Fibroblast of lung (primary cell): ENCODE results near the gene SYCE3.

Source experiments
- EZH2 ChIP-seq: IDR thresholded peaks from 2 replicates; pipeline ENCODE4 v1.5.1; 2012; ENCODE audit warnings: low read length, control low read depth, mild to moderate bottlenecking; ENCODE audit errors: missing control alignments
- TF ChIP-seq, protein P1 (sequence below), 2 donors: IDR thresholded peaks in 1 of 2; conservative IDR thresholded peaks in 1 of 2; 1 replicate in 1 of 2; 2 replicates in 1 of 2; pipeline ENCODE4 v1.5.1; 2011 to 2012; ENCODE audit warnings: low read length in 2 of 2, control low read depth in 1 of 2, inconsistent platforms in 1 of 2, low read depth in 1 of 2, mild to moderate bottlenecking in 1 of 2

DNA sequence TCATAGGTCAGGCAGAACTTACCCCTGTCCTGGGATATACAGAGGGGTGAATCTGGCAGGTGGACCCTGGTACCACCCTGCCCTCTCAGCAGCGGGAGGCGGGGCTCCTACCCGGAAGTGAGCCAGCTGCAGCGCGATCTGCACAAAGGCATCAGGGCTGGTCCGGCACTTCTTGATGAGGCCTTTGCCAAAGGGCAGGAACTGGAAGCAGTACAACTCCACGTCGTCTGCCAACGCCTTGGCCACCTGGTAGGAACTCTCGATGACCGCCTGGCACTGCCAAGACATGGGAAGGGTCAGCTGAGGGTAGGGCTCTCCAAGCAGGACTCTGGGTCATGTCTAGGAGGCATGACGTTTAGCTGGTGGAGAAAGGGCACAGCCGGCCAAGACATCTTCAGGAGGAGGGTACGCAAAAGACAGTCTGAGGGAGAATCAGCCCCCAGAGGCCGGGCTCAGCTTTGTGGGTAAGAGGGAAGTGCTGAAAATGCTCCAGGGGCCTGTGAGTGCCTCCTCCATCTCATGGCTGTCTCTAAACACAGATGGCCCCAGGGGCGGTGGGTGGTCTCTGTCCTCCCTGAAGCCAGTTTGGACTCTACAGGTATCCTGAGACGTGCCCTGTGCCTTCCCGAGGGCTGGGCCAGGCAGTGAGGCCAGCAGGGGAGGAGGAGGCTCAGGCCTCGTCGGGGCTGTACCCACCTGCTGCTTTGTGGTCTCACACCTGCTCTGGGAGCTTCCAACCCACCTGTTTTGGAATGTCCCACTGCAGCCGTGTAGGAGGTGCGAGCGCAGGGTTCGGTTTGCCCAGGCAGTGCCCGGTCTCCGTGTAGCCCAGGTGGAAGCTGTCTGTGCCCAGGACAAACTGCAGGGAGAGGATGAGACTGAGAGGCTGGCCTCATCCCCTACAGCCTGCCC lies 8.8 kb upstream of the SYCE3 start:
- TF ChIP-seq, protein P1, sequence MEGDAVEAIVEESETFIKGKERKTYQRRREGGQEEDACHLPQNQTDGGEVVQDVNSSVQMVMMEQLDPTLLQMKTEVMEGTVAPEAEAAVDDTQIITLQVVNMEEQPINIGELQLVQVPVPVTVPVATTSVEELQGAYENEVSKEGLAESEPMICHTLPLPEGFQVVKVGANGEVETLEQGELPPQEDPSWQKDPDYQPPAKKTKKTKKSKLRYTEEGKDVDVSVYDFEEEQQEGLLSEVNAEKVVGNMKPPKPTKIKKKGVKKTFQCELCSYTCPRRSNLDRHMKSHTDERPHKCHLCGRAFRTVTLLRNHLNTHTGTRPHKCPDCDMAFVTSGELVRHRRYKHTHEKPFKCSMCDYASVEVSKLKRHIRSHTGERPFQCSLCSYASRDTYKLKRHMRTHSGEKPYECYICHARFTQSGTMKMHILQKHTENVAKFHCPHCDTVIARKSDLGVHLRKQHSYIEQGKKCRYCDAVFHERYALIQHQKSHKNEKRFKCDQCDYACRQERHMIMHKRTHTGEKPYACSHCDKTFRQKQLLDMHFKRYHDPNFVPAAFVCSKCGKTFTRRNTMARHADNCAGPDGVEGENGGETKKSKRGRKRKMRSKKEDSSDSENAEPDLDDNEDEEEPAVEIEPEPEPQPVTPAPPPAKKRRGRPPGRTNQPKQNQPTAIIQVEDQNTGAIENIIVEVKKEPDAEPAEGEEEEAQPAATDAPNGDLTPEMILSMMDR (conservative IDR thresholded peaks at IDR 0.05 in 1 of 2, IDR thresholded peaks at IDR 0.05 in 1 of 2; ENCODE audit: low read depth in 1 of 2, low read length in 2 of 2), result no peak
- TF ChIP-seq EZH2, result no peak
